Esophagus muscularis mucosa (tissue), 4 donors: Measurements from ENCODE around the gene TMEM170B.

Experiments
- CTCF ChIP-seq, 3 experiments: fragments of 200-600 bp in 2 of 3; fragments of 450-650 bp in 1 of 3; sonication (generic) in 2 of 3; IDR thresholded peaks; one replicate each; pipeline ENCODE4 v1.5.1; 2017 to 2019; ENCODE audit warnings: antibody characterized with exemption in 3 of 3, mild to moderate bottlenecking in 2 of 3, moderate library complexity in 1 of 3
- EP300 ChIP-seq: sonication (generic); formaldehyde crosslinking; IDR thresholded peaks from one replicate; pipeline ENCODE4 v1.6.1; 2017; ENCODE audit warnings: antibody characterized with exemption
- POLR2A ChIP-seq: fragments of 450-650 bp; IDR thresholded peaks from one replicate; pipeline ENCODE4 v1.6.1; 2017; ENCODE audit warnings: antibody characterized with exemption, moderate library complexity, mild to moderate bottlenecking, low read depth

- no peak for TF ChIP-seq CTCF (IDR thresholded peaks at IDR 0.05)
- TF ChIP-seq POLR2A = no peak
- TF ChIP-seq EP300 = no peak
Measured at GRCh38 chr6:11556309-11556708, 18.8 kb downstream of the TMEM170B start.
